Fibroblast of lung (primary cell): Measurements from ENCODE around the gene STPG3.

Experiments
- EZH2 ChIP-seq: IDR thresholded peaks from 2 replicates; pipeline ENCODE4 v1.5.1; 2012; ENCODE audit warnings: low read length, control low read depth, mild to moderate bottlenecking; ENCODE audit errors: missing control alignments
- TF ChIP-seq, protein P1 (sequence below), 2 donors: IDR thresholded peaks in 1 of 2; conservative IDR thresholded peaks in 1 of 2; 1 replicate in 1 of 2; 2 replicates in 1 of 2; pipeline ENCODE4 v1.5.1; 2011 to 2012; ENCODE audit warnings: low read length in 2 of 2, control low read depth in 1 of 2, inconsistent platforms in 1 of 2, low read depth in 1 of 2, mild to moderate bottlenecking in 1 of 2

DNA sequence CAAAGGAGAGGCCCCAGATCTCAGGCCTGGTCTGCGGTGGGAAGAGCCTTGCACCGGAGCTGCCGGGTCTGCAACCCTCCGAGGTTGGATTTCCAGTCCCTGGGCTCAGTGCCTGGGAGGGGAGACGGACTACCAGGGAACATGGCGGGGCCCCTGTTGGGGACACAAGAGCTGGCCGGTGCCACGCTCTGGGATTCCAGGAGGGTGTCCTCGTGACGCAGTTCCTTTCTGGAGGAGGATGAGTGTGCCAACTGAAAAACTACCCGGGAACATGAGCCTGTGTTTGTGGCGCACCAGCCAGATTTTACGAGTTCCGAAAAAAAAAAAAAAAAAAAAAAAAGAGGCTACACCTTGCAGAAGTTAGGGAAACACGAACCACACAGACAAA is 42.0 kb downstream of the STPG3 start:
- TF ChIP-seq, protein P1, sequence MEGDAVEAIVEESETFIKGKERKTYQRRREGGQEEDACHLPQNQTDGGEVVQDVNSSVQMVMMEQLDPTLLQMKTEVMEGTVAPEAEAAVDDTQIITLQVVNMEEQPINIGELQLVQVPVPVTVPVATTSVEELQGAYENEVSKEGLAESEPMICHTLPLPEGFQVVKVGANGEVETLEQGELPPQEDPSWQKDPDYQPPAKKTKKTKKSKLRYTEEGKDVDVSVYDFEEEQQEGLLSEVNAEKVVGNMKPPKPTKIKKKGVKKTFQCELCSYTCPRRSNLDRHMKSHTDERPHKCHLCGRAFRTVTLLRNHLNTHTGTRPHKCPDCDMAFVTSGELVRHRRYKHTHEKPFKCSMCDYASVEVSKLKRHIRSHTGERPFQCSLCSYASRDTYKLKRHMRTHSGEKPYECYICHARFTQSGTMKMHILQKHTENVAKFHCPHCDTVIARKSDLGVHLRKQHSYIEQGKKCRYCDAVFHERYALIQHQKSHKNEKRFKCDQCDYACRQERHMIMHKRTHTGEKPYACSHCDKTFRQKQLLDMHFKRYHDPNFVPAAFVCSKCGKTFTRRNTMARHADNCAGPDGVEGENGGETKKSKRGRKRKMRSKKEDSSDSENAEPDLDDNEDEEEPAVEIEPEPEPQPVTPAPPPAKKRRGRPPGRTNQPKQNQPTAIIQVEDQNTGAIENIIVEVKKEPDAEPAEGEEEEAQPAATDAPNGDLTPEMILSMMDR (conservative IDR thresholded peaks at IDR 0.05 in 1 of 2, IDR thresholded peaks at IDR 0.05 in 1 of 2; ENCODE audit: low read depth in 1 of 2, low read length in 2 of 2): no peak
- no peak for TF ChIP-seq EZH2
